Putamen (tissue), 1 donor: ENCODE measurements around the gene PHLDA2.
"Not testable (repeated sequence)": the region's sequence is repeated elsewhere in the genome, so short reads cannot be mapped to it uniquely, and the experiment has no call there.

ENCODE experiments used
- DNase-seq: peaks from one replicate; pipeline ENCODE4 v3.0.0-alpha.2; 2016; ENCODE audit warnings: low spot score

PHLDA2 gene

GRCh38 chr11:2914455-2915195, 14.6 kb downstream of the PHLDA2 start:
- DNase-seq, result no peak

- DNase-seq, result no peak
Measured at GRCh38 chr11:2913776-2914175, 15.4 kb downstream of the PHLDA2 start.

GRCh38 chr11:2913019-2913431, 16.2 kb downstream of the PHLDA2 start:
- no peak for DNase-seq

- no peak for DNase-seq
Measured at GRCh38 chr11:2912498-2912897, 16.7 kb downstream of the PHLDA2 start.

- DNase-seq, result no peak
Measured at GRCh38 chr11:2911785-2912391, 17.3 kb downstream of the PHLDA2 start.

- DNase-seq, result no peak
Measured at GRCh38 chr11:2911088-2911784, 18.0 kb downstream of the PHLDA2 start.

- no peak for DNase-seq
Measured at GRCh38 chr11:2910401-2910955, 18.7 kb downstream of the PHLDA2 start.

GRCh38 chr11:2909133-2909902, 19.9 kb downstream of the PHLDA2 start:
- DNase-seq, result no peak

GRCh38 chr11:2908130-2908529, 21.1 kb downstream of the PHLDA2 start:
- no peak for DNase-seq

- DNase-seq, result not testable (repeated sequence)
Measured at GRCh38 chr11:2905299-2905698, 23.9 kb downstream of the PHLDA2 start.

- no peak for DNase-seq
Measured at GRCh38 chr11:2904153-2905052, 24.8 kb downstream of the PHLDA2 start.

- DNase-seq, result no peak
Measured at GRCh38 chr11:2903672-2904011, 25.6 kb downstream of the PHLDA2 start.

GRCh38 chr11:2902784-2903671, 26.2 kb downstream of the PHLDA2 start:
- DNase-seq, result no peak

- DNase-seq, result no peak
Measured at GRCh38 chr11:2901854-2902783, 27.1 kb downstream of the PHLDA2 start.

GRCh38 chr11:2901196-2901796, 27.9 kb downstream of the PHLDA2 start:
- no peak for DNase-seq

GRCh38 chr11:2899080-2899783, 30.0 kb downstream of the PHLDA2 start:
- no peak for DNase-seq

GRCh38 chr11:2898366-2899079, 30.7 kb downstream of the PHLDA2 start:
- DNase-seq, result no peak
